GM19240 (cell line): Measurements from ENCODE around the gene MEGF6.

Experiments
- DNase-seq: peaks from one replicate; pipeline ENCODE4 v3.0.0; 2011; ENCODE audit warnings: low spot score; ENCODE audit not compliant: insufficient read length

MEGF6 gene

DNA sequence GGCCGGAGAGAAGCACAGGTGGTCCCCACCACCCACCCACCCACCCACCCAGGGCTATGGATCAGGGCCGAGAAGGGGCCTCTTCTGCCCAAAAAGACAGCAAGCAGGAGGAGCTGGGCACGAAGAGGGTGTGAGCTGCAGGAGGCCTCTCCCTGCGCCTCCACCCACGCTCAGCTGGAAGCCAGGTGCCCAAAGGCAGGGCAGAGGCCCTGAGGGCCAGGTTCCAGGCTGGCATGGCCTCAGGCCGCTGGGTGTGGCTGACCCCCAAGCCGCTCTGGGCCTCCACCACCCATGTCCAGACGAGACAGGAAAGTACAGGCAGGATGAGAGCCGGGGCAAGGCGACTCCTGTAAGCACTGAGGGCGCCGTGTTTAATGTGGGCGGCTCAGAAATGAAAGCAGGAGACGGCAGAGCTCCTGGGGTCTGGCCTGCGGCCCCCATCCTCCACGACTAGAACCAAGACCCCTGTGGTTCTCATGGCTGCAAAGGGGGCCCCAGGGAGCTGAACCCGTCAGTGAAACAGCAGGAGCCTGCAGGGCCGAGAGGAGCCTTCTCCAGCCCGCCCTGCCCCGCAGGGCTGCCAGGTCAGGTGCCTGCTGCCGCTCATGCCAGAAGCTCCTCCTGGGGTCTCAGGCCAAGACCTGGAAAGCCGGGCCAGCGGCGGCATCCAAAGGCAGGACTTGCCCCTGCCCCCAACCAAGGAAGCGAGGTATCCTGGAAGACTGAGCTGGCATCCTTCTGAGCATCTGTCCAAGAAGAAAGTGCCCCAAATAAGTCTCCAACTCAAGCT is 56.0 kb downstream of the MEGF6 start:
- DNase-seq = no peak

DNA sequence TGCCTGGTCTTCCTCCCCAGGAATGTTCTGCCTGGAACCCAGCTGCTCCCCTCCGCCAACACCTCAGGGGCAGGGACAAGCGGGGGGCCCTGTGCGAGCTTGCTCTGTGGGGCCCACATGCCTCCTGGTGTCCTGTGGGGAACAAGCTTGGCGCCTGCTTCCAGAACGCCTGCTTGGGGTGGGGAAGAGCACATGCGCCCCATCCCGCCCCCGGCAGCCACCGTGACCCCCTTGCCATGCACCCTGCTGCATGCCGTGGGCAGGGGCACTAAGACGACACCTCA is 57.4 kb downstream of the MEGF6 start:
- DNase-seq = no peak

DNA sequence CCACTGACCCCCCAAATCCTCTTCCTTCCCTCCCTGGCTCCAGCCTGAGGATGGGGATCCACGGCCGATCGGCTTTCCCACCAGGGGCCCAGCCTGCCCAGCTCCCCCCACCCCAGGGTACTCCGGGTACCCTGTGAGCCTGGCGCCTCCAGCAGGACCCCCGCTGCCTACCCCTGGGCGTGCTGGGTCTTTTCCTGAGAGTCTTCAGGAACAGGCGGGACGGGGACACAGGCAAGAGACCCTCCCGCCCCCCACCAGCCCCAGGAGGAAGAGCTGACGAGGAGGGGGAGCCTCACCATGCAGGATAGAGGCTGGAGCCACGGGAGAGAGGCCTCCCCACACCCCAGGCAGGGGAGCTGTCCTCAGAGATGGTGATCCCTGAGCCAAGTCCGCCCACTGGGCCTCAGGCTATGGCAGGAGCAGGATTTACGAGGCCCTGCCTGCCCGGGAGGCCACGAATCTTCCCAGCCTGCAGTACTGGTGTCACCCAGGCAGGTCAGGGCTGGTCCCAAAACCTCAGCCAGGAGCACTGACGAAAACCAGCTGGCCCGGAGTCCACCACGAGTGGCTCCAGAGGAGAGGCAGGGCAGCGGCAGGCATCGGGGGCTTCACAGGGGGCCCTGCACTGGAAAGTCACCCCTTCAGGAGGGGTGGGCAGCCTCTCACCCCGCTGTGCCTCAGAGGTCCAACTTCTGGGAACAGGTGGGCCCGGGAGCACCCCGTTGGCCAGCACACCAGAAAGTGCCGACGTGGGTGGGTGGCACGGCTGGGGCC is 58.0 kb downstream of the MEGF6 start:
- DNase-seq = no peak

DNA sequence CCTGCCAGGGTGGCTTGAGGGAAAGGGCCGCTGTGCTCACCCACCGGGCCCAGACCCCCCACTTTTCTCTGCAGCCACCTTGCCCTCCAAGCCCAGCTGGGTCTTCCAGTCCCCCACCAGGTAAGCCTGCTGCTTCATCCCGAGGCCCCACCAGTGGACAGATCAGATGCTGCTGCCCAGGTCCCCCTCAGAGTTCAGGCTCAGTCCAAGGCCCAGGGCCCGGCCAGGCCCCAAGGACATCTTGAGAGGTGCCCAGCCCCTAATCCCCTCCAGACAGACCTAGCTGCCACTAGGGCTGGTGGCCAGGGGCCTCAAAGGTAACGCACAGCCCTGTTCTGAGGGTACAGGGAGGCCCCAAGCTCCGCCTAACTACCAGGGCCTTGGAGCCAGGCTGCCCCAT is 58.6 kb downstream of the MEGF6 start:
- DNase-seq = no peak

DNA sequence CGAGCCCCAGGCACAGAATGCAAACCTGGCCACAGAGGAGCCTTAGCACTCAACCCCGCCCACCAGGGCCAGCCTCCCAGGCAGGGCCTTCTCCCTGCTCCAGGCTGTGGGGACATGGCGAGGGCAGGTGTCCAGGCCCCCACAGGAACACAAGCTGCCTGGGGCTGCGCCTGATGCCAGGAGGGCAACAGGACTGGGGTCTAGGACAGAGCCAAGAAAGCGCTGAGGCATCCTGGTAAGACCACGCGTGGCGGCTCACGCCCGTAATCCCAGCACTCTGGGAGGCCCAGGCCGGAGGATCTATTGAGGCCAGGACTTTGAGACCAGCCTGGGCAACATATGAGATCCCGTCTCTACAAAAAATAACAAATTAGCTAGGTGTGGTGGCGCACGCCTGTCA is 59.1 kb downstream of the MEGF6 start:
- DNase-seq = no peak

DNA sequence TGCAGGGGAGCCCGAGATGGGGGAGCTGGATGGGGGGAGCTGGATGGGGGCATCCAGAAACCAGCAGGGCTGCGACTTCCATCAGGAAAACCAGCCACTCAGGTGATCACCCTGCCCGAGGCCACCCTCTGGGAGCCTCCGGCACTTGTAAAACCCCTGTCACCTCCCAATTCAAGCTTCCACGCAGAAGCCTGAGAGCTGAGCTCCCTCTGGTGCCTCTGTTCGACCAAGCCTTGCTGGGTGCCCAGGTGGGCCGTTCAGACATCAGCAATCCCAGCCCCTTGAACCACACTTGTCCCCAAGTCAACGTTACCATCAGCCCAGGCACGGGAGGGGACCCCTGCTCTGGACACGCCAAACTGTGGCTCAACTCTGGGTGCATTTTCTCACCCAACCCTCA is 59.6 kb downstream of the MEGF6 start:
- no peak for DNase-seq

DNA sequence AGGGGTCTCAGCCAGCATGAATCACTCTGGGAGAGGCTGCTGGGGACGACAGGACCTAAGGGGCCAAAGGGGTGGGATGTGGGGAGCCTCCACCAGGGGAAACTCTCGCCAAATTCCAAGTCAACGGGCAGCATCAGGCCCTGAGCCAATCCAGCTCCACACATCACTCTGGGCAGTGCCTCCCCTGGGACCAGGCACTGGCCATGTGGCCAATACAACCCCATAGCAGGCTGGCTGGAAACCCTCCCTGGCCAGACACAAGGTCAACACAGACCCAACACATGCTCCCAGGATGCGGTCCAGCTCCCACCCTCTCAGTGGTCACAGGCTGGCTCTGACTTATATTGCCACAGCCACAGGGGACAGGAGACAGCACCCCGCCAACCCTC is 60.0 kb downstream of the MEGF6 start:
- no peak for DNase-seq

DNA sequence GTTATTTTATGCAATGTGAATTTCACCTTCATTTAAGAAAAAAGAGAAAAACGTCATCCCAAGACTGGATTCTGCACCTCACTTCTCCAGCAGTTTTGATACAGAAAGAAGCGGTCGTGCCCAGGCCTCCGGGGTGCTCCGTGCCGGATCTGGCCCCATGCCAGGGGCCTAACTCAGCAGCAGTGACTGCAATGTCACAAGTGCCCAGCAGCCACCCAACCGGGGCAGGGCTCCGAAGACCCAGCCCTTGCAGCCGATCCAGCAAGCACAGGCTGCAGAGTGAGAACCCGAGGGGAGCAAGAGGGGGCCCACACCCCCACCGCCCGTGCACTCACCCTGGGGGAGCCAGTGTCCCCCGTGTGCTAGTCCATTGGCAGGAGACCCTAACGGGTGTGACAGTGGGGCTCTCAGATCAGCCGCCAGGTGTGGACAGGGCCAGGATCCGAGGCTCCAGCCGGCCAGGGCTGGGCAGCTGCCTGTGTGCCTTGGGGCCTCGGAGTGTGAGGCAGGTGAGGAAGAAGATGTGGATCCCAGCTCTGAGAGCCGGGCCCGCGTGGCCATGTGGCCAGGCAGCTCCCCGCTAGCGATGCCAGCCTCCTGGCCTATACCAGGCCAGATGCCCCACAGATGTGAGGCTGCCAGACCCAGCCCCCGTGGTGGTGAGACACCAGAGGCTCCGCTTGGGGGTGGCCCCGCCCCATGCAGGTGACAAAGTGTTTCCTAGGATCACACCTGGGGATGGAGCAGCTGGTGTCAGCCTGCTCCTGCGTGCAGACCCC is 60.6 kb downstream of the MEGF6 start:
- no peak for DNase-seq

DNA sequence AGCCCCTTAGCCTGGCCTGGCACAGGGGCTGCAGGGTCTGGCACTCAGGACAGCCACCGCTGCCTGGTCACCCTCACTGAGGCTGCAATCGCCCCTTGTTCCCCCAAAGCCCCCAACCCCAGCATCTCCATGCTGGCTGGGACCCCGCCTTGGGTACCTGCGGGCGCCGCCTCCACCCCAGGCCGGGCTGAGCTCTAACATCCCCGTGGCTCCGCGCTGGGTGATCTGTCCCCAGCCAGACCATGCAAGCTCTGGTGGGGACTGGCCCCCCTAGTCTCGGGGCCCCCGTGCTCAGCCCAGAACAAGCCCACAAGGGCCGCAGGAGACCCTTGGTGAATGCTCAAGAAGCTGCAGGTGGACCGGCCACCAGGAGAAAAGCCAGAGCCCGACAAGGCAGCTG is 62.4 kb downstream of the MEGF6 start:
- DNase-seq = no peak

DNA sequence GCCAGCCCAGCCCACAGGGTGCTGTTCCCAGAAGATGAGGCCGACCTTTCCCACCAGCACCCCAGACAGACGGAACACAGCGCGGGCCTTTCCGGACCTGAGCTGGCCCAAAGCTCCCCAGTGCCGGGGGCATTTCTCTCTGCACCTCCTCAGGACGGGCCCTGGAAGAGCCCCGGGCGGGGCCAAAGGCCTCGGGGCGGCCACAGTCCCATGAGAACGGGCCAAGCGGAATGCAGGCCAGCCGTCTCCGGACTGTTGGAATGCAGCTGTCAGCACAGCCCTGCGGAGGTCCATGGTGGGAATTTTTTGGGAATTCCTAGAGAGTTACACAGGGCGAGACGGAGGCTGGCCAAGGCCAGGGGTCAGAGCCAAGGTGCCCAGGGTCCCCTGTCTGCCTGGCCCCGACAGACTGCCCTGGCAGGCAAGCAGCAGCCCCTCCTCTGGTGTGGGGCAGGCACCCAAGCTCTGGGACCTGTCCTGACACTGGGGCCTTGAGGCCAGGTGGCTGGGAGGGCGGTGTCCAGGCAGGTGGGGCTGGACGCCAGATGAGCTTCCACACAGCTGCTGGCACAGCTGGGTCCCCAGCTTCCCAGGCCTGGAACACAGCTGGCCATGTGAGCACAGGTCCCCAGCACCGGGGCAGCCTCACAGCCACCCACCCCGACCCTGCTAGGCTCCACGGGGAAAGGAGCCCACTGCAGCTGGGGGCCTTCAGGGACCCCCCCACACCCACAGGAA is 63.0 kb downstream of the MEGF6 start:
- DNase-seq = no peak

DNA sequence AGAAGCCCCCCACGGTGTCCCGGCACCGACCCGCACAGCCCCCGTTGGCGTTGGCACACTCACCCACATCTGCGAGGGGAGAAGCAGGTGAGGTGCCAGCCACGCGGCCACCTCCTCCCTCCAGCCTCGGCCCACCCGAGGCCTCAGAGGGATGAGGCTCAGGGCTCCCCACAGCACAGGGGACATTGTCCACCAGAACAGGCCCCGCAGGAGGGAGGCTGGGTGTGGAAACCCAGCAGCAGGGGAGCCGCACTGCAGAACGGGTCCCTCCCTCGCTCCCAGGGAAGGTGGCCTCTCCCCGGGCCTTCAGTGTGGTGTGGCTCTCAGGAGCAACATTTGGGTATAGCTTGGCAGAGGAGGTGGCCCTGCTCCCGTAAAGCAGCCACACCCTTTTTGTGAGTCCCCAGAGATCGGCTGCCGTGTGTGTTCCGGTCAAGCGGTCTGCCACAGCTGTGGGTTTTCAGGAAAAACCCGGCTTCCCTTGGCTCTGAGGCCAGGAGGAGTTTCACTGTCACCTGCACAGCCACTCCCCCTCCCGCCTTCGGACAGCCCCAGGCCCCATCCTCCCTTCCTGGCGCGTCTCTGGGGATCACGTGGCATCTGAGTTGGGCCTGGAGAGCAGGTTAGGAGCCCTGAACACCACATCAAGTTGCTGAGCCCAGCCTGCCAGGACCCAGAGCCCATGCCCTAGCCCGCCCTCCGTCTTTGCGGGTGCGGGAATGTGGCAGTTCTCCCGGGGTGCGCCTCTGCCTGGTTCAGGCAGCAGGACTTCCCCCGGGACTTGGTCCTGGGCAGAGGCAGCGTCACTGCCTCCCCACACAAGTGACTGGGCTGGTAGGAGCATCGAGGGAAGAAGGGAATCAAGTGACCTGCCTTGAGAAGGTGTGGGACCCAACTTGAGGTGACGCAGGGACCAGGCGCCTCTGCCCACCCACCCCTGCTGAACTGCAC is 64.0 kb downstream of the MEGF6 start:
- no peak for DNase-seq

DNA sequence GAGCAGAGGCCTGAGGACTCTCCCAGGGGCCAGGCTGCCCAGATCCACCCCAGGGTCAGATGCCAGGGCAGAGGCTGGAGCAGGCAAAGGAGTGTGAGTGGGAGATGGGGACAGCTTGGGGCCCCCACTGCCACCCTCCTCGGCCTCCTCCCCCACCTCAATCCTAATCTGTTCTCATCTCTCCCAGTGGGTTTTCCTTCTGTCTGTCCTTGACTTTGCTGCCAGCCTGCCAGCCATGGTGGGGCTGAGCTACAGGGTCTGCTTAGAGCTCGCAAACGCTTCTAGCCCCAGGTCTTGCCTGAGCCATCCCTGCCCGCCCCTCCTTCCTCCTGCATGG is 65.3 kb downstream of the MEGF6 start:
- DNase-seq = no peak

DNA sequence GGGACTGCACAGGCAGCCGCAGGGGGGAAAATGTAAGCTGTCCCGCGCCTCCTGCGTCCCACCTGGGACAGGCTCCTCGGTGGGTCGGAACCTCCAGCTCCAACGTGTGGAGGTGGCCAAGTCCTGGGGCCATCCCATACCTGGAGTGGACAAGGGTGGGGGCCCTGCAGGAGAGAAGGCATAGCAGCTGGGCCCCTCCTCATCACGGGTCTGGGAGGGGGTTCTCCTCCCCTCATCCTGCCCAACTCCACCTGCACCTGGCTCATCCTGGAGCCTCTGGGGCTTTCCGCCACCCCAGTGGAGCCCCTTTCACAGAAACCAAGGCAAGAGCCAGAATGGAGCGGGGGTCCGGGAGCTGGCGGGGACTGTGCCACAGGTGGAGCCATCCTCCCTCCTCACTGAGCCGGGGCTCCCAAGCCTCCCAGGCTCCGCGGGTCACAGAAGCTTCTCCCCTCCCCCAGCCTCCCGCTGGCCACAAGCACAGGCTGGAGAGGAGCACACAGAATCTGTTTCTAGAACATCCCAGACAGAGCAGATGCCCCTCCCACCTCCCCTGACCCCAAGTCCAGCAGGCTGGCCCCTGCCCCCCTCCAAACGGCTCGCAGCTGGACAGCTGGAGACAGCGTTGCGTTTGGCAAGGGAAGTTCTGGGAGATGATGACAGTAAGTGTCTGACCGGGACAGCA is 65.8 kb downstream of the MEGF6 start:
- DNase-seq = no peak

DNA sequence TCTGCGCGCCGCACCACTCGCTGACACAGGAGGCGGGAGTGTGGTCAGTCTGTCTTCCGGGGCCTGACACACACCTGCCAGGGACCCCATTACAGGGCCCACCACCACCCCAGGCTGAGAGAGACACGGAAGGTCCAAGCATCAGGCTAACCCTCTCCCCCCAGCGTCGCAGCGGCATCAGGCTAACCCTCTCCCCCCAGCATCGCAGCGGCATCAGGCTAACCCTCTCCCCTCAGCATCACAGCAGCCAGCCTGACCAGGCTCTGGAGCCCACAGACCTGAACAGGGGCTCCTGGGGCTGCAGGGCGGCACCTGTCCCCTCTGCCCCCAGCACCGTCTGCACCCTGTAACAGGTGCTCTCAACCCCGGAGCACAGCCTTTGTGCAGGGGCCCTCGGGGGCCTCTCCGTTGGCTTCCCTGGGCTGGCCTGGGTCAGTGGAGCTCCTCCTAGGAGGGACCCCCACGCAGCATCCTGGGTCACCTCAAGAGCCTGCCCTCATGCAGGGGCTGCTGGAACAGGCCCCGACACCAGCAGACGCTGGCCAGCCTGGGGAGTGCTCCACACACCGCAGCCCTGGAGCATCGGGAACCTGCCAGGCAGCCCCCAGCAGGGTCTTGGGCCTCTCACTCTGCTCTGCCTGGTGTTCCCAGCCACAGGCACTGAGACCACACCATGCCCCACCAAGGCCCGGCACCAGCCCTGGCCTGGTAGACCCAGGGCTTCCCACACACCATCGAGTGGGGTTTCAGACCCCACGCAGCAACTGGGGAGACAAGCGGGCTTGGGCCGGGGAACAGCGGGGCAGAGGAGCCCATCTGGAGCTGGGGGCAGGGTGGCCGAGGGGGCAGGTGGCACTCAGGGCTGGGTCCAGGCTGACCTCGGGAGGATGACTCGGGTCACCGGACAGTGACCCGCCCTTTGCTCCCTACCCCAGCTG is 67.0 kb downstream of the MEGF6 start:
- DNase-seq = no peak

DNA sequence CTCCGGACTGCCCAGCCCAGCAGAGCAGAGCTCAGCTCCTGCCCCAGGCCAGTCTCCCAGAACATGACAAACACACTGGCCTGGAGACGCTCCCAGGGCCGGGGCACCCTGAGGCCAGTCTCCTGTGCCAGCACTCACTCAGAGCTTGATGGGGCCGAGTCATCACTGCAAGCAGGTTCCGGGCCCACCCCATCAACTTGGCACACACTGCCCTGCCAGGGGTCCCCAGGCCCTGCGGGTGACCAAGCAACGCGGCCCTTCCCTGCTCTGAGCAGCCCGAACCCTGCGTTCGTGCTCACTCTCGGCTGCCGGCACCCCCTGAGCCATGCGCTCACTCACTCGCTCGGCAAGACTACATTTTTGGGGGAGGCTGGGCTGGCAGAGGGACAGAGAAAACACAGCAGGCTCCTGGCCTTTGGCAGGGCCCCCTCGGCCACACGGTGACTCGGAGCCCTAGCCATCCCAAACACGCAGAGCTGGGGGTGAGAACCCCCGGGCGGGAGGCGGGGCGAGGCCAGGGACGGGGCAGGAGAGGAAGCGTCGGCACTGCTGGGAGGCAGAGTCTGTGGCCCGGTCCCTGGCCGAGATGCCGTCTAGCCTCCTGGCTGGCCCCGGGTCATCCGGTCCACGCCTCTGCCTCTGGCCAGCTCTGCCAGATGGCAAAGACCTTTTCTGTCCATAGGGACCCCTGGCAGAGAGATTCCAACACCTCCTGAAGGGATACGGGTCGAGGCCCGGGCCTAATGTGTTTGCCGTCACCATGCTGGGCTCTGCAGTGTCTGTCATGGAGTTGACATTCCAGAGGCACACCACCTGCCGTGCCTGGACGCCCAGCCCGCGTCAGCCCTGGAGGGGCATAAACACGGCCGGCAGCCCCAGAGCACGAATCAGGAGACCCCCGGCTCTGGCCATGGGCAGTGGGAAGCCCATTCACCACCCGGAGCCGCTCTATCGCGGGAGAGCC is 68.0 kb downstream of the MEGF6 start:
- DNase-seq = no peak

DNA sequence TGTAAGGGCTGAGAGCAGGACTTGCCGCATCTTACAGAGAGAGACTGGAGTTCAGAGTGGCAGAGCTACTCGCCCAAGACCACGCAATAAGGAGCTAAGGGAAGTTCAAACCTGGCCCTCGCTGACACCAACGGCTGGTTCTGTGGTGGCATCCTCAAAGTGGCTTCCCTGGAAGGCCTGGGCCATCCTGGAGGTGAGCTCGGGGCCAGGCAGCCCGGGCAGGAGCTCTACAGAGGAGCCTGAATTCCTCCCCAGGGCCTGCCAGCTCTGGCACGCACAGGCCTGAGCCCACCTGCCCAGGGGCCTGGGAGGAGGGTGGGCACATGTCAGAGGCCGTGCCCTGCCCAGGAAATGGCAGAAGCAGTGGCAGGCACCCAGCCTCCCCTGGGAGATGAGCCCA is 68.6 kb downstream of the MEGF6 start:
- DNase-seq = no peak

DNA sequence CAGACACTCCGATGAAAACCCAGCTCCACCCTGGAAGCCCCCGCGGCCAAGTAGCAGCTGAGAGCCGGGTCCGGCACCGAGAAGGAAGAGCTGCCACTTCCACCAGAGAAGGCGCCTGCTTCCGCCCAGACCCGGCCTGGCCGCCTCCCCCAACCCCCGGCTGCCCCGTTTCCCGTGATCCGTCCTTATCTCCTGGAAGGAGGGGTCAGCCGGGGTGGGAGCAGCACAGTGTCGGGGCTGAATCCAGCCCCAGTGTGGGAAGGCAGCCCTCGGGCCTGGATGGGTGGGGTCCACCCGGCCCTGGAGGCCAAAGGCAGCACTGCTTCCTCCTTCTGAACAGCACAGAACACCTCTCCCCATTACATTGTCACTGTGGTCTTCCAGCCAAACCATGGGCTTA is 69.4 kb downstream of the MEGF6 start:
- no peak for DNase-seq

DNA sequence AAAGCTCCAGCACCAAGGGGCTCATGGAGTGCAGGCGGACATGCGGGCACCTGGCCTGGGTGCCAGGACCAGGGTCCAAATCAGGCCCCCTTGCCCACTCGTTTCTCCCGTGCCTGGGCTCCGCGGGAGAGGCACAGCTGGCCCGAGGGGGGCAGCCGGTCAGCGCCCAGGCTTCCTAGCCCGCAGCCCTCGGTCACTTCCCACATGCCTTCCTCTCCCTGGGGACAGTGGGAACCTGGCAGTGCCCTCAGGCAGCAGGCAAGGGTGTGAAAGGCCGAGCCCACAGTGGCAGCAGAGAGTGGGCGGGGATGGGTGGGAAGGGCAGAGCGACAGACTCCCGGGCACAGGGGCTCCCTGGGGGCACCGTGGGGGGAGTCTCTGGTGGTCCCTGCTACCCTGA is 69.8 kb downstream of the MEGF6 start:
- DNase-seq = no peak
